HepG2 (cell line): ENCODE data around the gene GFER. TPM values are rescaled to one million over a fixed set of nuclear protein-coding genes. Genes with fewer than 3 reads are reported as not detected.

Experiments used
- ARNTL ChIP-seq: sonication (generic); formaldehyde crosslinking; IDR thresholded peaks from 2 replicates; pipeline ENCODE4 v1.4.0; 2020; ENCODE audit warnings: mild to moderate bottlenecking, missing genetic modification reagents
- DZIP1 ChIP-seq: sonication (generic); formaldehyde crosslinking; IDR thresholded peaks from 2 replicates; pipeline ENCODE4 v1.5.0; 2020; ENCODE audit warnings: mild to moderate bottlenecking, missing genetic modification reagents
- HNF1B ChIP-seq: sonication (generic); formaldehyde crosslinking; IDR thresholded peaks from 2 replicates; pipeline ENCODE4 v1.5.1; 2020; ENCODE audit warnings: mild to moderate bottlenecking, moderate library complexity, missing genetic modification reagents
- KAT7 ChIP-seq: IDR thresholded peaks from 2 replicates; pipeline ENCODE4 v1.6.1; 2018; ENCODE audit warnings: borderline replicate concordance, missing compliant biosample characterization
- PRDM10 ChIP-seq: sonication (generic); formaldehyde crosslinking; IDR thresholded peaks from 2 replicates; pipeline ENCODE4 v1.4.0; 2020; ENCODE audit warnings: low read depth, missing genetic modification reagents
- PTBP1 ChIP-seq: fragments of 200-400 bp; formaldehyde crosslinking; IDR thresholded peaks from 2 replicates; pipeline ENCODE4 v1.6.1; 2018; ENCODE audit warnings: low read length, low read depth; ENCODE audit not compliant: poor library complexity, severe bottlenecking
- SYNCRIP ChIP-seq: fragments of 200-400 bp; formaldehyde crosslinking; IDR thresholded peaks from 2 replicates; pipeline ENCODE4 v1.6.1; 2018; ENCODE audit warnings: mild to moderate bottlenecking, low read depth, low read length; ENCODE audit not compliant: insufficient read depth
- TBX2 ChIP-seq: sonication (generic); formaldehyde crosslinking; IDR thresholded peaks from 2 replicates; pipeline ENCODE4 v1.5.0; 2020; ENCODE audit warnings: missing genetic modification reagents, mild to moderate bottlenecking, borderline replicate concordance
- TMF1 ChIP-seq: sonication (generic); formaldehyde crosslinking; IDR thresholded peaks from 2 replicates; pipeline ENCODE4 v1.8.1; 2022; ENCODE audit warnings: low read depth, missing genetic modification reagents
- U2AF1 ChIP-seq: fragments of 200-400 bp; formaldehyde crosslinking; optimal IDR thresholded peaks from 2 replicates; pipeline ENCODE3; 2017; ENCODE audit warnings: mild to moderate bottlenecking, low read depth, low read length
- ZFP36 ChIP-seq: fragments of 150-350 bp; IDR thresholded peaks from 2 replicates; pipeline ENCODE4 v1.6.1; 2018; ENCODE audit warnings: borderline replicate concordance, low read length, low read depth; ENCODE audit not compliant: partially characterized antibody
- ZNF235 ChIP-seq: sonication (generic); formaldehyde crosslinking; IDR thresholded peaks from 2 replicates; pipeline ENCODE4 v1.8.1; 2023; ENCODE audit warnings: mild to moderate bottlenecking, missing genetic modification reagents, borderline replicate concordance
- ZNF280B ChIP-seq: sonication (generic); formaldehyde crosslinking; IDR thresholded peaks from 2 replicates; pipeline ENCODE4 v1.5.0; 2020; ENCODE audit warnings: missing genetic modification reagents, mild to moderate bottlenecking, borderline replicate concordance
- ZNF446 ChIP-seq: sonication (generic); formaldehyde crosslinking; IDR thresholded peaks from 2 replicates; pipeline ENCODE4 v1.5.0; 2020; ENCODE audit warnings: mild to moderate bottlenecking, missing genetic modification reagents
- ZNF678 ChIP-seq: sonication (generic); formaldehyde crosslinking; IDR thresholded peaks from 2 replicates; pipeline ENCODE4 v1.4.0; 2020; ENCODE audit warnings: mild to moderate bottlenecking, missing genetic modification reagents
- polyA plus RNA-seq, 8 experiments: library from polyadenylated mRNA; depleted of rRNA in 3 of 8; stranded (reverse) in 7 of 8; unstranded in 1 of 8; fragments of >200 nt; fragmentation: Illumina TruSeq in 4 of 8; extraction: Trizol in 4 of 8; gene quantifications; 2 replicates each; pipeline versions ENCODE4 v1.2.1 to v1.2.3, GENCODE V29; 2011 to 2016; ENCODE audit warnings: low read depth in 4 of 8, missing spikeins in 1 of 8, mixed read lengths in 1 of 8; ENCODE audit not compliant: insufficient read depth in 1 of 8
- total RNA-seq, 5 experiments: library from RNA; depleted of rRNA; stranded (reverse); fragments of >200 nt; fragmentation: Illumina TruSeq; extraction: Trizol; gene quantifications; 2 replicates each; pipeline ENCODE4 v1.2.3, GENCODE V29; 2016; ENCODE audit warnings: low read depth in 1 of 5
- TF ChIP-seq, protein P1 (sequence below): sonication (generic); formaldehyde crosslinking; IDR thresholded peaks from 2 replicates; pipeline ENCODE4 v1.8.0; 2022; ENCODE audit warnings: missing genetic modification reagents, mild to moderate bottlenecking, borderline replicate concordance

The GFER gene
- total and polyA plus RNA-seq, 2 of the 13 experiments (the other 11 are each of a cell fraction or from before 2014, with no cell fraction given) = 28.6 to 71.7 TPM

DNA sequence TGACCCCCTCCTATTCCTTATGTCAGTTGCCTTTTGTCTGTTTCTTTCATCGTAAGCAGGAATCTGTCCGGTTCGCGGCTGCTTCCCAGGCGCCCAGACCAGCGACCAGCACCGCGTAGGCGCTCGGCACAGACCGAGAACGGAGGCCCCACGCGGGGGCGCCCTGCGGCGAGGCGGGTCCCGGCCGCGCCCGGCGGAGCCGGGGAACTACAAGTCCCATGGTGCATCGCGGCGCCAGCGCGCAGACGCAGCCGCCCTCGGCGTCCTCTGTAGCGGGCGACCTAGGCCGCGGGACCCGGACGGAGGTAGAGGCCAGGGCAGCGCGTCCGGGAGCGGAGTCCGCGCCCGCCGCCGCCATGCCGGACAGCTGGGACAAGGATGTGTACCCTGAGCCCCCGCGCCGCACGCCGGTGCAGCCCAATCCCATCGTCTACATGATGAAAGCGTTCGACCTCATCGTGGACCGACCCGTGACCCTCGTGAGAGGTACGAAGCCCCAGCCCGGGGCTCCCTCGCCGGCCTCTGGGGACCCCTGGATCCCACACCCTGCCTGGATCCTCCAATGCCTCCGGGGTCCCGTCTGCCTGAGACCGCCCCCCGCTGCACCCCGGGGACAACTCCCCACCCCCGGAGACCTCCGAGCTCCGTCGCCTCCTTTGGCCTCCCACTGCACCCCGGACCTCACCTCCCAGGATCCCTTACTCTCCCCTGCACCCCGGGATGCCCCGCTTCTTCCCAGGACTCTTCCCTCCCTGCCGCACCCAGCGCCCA lies 24.5 kb upstream of the GFER start, which contains the start of gene NDUFB10 (continued):
- TF ChIP-seq ZNF446 (CRISPR knock-in tag) (peak; percentile 66), KAT7 (CRISPR knock-in tag) (peak; percentile 89; the same call in 1 of the 2 replicates), TBX2 (CRISPR knock-in tag) (peak; percentile 78), DZIP1 (CRISPR knock-in tag) (peak; percentile 76), HNF1B (peak; percentile 28; the same call in 1 of the 2 replicates), ZNF280B (CRISPR knock-in tag) (peak; percentile 66; the same call in 1 of the 2 replicates), TMF1 (CRISPR knock-in tag) (peak; percentile 81; the same call in 1 of the 2 replicates), ZNF235 (CRISPR knock-in tag) (peak; percentile 23; the same call in 1 of the 2 replicates), PRDM10 (CRISPR knock-in tag) (peak; percentile 42; the same call in 1 of the 2 replicates), ARNTL (CRISPR knock-in tag) (0 out of 2 replicates have a peak, but pooled peaks have one; percentile 42), SYNCRIP (no peak), ZFP36 (no peak), ZNF678 (CRISPR knock-in tag) (no peak), PTBP1 (no peak), U2AF1 (no peak)
- TF ChIP-seq, protein P1, sequence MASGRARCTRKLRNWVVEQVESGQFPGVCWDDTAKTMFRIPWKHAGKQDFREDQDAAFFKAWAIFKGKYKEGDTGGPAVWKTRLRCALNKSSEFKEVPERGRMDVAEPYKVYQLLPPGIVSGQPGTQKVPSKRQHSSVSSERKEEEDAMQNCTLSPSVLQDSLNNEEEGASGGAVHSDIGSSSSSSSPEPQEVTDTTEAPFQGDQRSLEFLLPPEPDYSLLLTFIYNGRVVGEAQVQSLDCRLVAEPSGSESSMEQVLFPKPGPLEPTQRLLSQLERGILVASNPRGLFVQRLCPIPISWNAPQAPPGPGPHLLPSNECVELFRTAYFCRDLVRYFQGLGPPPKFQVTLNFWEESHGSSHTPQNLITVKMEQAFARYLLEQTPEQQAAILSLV = peak; percentile 88; the same call in 1 of the 2 replicates
